Lung (tissue), 12 donors: Measurements from ENCODE around the gene GATB. TPM values are rescaled to one million over a fixed set of nuclear protein-coding genes. Genes with fewer than 3 reads are reported as not detected.

ENCODE experiments used
- ATAC-seq: fragments of 200-7000 bp; cut with Tn5 transposase; one replicate; pipeline ENCODE4 v1.9.1; 2020; ENCODE audit warnings: moderate number of reproducible peaks; ENCODE audit not compliant: insufficient read depth, low FRiP score
- DNase-seq, 3 donors: peaks; one replicate each; pipeline ENCODE4 v3.0.0-alpha.2; 2013 to 2017
- H3K27ac ChIP-seq, 2 donors: one replicate each; pipeline ENCODE4 v1.5.1; 2013; ENCODE audit warnings: mild to moderate bottlenecking in 2 of 2, moderate library complexity in 2 of 2, control low read depth in 1 of 2, inconsistent platforms in 1 of 2, low read depth in 1 of 2, low read length in 1 of 2
- H3K27me3 ChIP-seq, 3 donors: one replicate each; pipeline ENCODE4 v1.5.1; 2013; ENCODE audit warnings: low read length in 2 of 3; ENCODE audit not compliant: control insufficient read depth in 3 of 3, insufficient read depth in 3 of 3
- H3K36me3 ChIP-seq, 4 donors: one replicate each; pipeline ENCODE4 v1.5.1; 2013; ENCODE audit warnings: low read length in 4 of 4, mild to moderate bottlenecking in 1 of 4, moderate library complexity in 1 of 4; ENCODE audit not compliant: control insufficient read depth in 4 of 4, insufficient read depth in 4 of 4
- H3K4me1 ChIP-seq, 5 donors: one replicate each; pipeline ENCODE4 v1.5.1; 2013; ENCODE audit warnings: low read length in 5 of 5, mild to moderate bottlenecking in 2 of 5, moderate library complexity in 1 of 5; ENCODE audit not compliant: control insufficient read depth in 5 of 5, insufficient read depth in 5 of 5
- H3K4me3 ChIP-seq: one replicate; pipeline ENCODE4 v1.5.1; 2013; ENCODE audit warnings: mild to moderate bottlenecking, control low read depth, moderate library complexity
- H3K9ac ChIP-seq, 2 donors: one replicate each; pipeline ENCODE4 v1.5.1; 2013; ENCODE audit warnings: low read length in 2 of 2, control low read depth in 1 of 2; ENCODE audit not compliant: insufficient read depth in 1 of 2
- H3K9me3 ChIP-seq, 4 donors: one replicate each; pipeline ENCODE4 v1.5.1; 2013; ENCODE audit warnings: low read length in 3 of 4, mild to moderate bottlenecking in 1 of 4, moderate library complexity in 1 of 4; ENCODE audit not compliant: control insufficient read depth in 4 of 4, insufficient read depth in 3 of 4
- CTCF ChIP-seq: IDR thresholded peaks from 2 replicates; pipeline ENCODE4 v1.5.1; 2012; ENCODE audit warnings: mild to moderate bottlenecking; ENCODE audit errors: control extremely low read depth, extremely low read depth
- WGBS, 2 donors: extraction: QIAGEN DNeasy Blood & Tissue Kit; methylation state at CpG; one replicate each; pipeline ENCODE4 v1.1.7; 2013; 5-methylcytosine and 5-hydroxymethylcytosine counted together
- polyA plus RNA-seq, 2 donors: library from polyadenylated mRNA; stranded (reverse); fragments of 200-250 nt; gene quantifications; one replicate each; pipeline ENCODE4 v1.2.1, GENCODE V29; 2013
- total RNA-seq, 2 donors: library from RNA; depleted of rRNA in 1 of 2; stranded (reverse); fragments of >200 nt in 1 of 2; gene quantifications; one replicate each; pipeline ENCODE4 v1.2.1, GENCODE V29; 2014 to 2021
- donor health status: control.
- donor health status: control.
- donor health status: Bipolar disorder and iron deficiency.
- donor health status: healthy.
- donor health status: DM: yes; HTN: yes; CAD: no.

The GATB gene
- total and polyA plus RNA-seq, 4 donors: 11.0 to 18.4 (median 15.6) TPM

GRCh38 chr4:151804821-151805220 is 44.0 kb upstream of the GATB start:
- Histone ChIP-seq H3K9me3 (no peaks in the 10 kb centered on the region), H3K36me3 (no peaks in the 10 kb centered on the region), H3K27me3 (no peaks in the 10 kb centered on the region), H3K9ac (no peak overlapping the region), H3K4me1 (peaks cover 0 to 4% (median 0%) of the 10 kb centered on the region in 5 donors), H3K27ac (peak overlapping the region in 1 of 2 donors; percentile 41), H3K4me3 (no peak overlapping the region)
- no peak for DNase-seq
- 67 to 80% methylated on average over 1 of the region's 1 CpG for WGBS, 2 donors
- ATAC-seq: no peak
- no peak for TF ChIP-seq CTCF

- no peaks in the 10 kb centered on the region for H3K9me3 ChIP-seq
- H3K27me3 ChIP-seq: no peaks in the 10 kb centered on the region
- H3K4me1 ChIP-seq: peaks cover 0 to 4% (median 0%) of the 10 kb centered on the region in 5 donors
- WGBS, 2 donors: 90 to 94% methylated on average over 4 of the region's 4 CpGs
- TF ChIP-seq CTCF: no peak
- no peak overlapping the region for H3K4me3 ChIP-seq
- H3K9ac ChIP-seq: no peak overlapping the region
- ATAC-seq: no peak
- peak overlapping the region in 1 of 2 donors; percentile 41 for H3K27ac ChIP-seq
- no peaks in the 10 kb centered on the region for H3K36me3 ChIP-seq
- DNase-seq: no peak
Measured at GRCh38 chr4:151804086-151804630, 43.4 kb upstream of the GATB start.

GRCh38 chr4:151803246-151803645 is 42.4 kb upstream of the GATB start:
- no peak overlapping the region for H3K4me3 ChIP-seq
- H3K36me3 ChIP-seq: no peaks in the 10 kb centered on the region
- H3K27ac ChIP-seq: peak overlapping the region in 1 of 2 donors; percentile 58
- DNase-seq (no peak), ATAC-seq (no peak)
- TF ChIP-seq CTCF: no peak
- no peaks in the 10 kb centered on the region for H3K27me3 ChIP-seq
- H3K9me3 ChIP-seq: no peaks in the 10 kb centered on the region
- peaks cover 0 to 4% (median 0%) of the 10 kb centered on the region in 5 donors for H3K4me1 ChIP-seq
- no peak overlapping the region for H3K9ac ChIP-seq
- WGBS, 2 donors: 82 to 88% methylated on average over 4 of the region's 4 CpGs
